ENCODE results near the gene PXT1. TPM values are rescaled to one million over a fixed set of nuclear protein-coding genes. Genes with fewer than 3 reads are reported as not detected.
"Not testable (repeated sequence)": the region's sequence is repeated elsewhere in the genome, so short reads cannot be mapped to it uniquely, and the experiment has no call there.

PXT1 gene
- total and polyA plus RNA-seq, 4 donors = 0.10 to 0.53 (median 0.12) TPM

GRCh38 chr6:36368921-36369865, 73.5 kb downstream of the PXT1 start:
- no peaks in the 10 kb centered on the region for H3K36me3 ChIP-seq (ENCODE audit: control insufficient read depth, insufficient read depth, low read length)
- H3K9me3 ChIP-seq (ENCODE audit: control insufficient read depth, insufficient read depth, low read length) = no peaks in the 10 kb centered on the region
- 75% methylated on average over 12 of the region's 14 CpGs for WGBS (ENCODE audit: insufficient coverage)
- H3K27me3 ChIP-seq (ENCODE audit: control insufficient read depth, insufficient read depth, low read length) = no peaks in the 10 kb centered on the region
- no peaks in the 10 kb centered on the region for H3K4me1 ChIP-seq (ENCODE audit: control insufficient read depth, insufficient read depth, low read length)
- H3K4me3 ChIP-seq (ENCODE audit: low read depth, low read length) = no peak overlapping the region
- DNase-seq (ENCODE audit: low read depth in 4 of 6, low spot score in 6 of 6) = no peak
- H3K27ac ChIP-seq (ENCODE audit: low read depth, low read length) = no peak overlapping the region

GRCh38 chr6:36368421-36368820, 74.2 kb downstream of the PXT1 start:
- 100% methylated on average over 1 of the region's 1 CpG for WGBS (ENCODE audit: insufficient coverage)
- no peaks in the 10 kb centered on the region for H3K27me3 ChIP-seq (ENCODE audit: control insufficient read depth, insufficient read depth, low read length)
- no peak for DNase-seq (ENCODE audit: low read depth in 4 of 6, low spot score in 6 of 6)

GRCh38 chr6:36367743-36368142, 74.9 kb downstream of the PXT1 start:
- no CpG with 5 or more reads among the region's 3 CpGs for WGBS (ENCODE audit: insufficient coverage)
- no peaks in the 10 kb centered on the region for H3K4me1 ChIP-seq (ENCODE audit: control insufficient read depth, insufficient read depth, low read length)

More at GRCh38 chr6:36368421-36368820, 74.2 kb downstream of the PXT1 start:
- Histone ChIP-seq H3K4me1 (ENCODE audit: control insufficient read depth, insufficient read depth, low read length) (no peaks in the 10 kb centered on the region), H3K4me3 (ENCODE audit: low read depth, low read length) (no peak overlapping the region), H3K9me3 (ENCODE audit: control insufficient read depth, insufficient read depth, low read length) (no peaks in the 10 kb centered on the region), H3K36me3 (ENCODE audit: control insufficient read depth, insufficient read depth, low read length) (no peaks in the 10 kb centered on the region), H3K27ac (ENCODE audit: low read depth, low read length) (no peak overlapping the region)

GRCh38 chr6:36364669-36365479, 77.8 kb downstream of the PXT1 start:
- no peak overlapping the region for H3K4me3 ChIP-seq (ENCODE audit: low read depth, low read length)
- no peak overlapping the region for H3K27ac ChIP-seq (ENCODE audit: low read depth, low read length)
- H3K9me3 ChIP-seq (ENCODE audit: control insufficient read depth, insufficient read depth, low read length) = no peaks in the 10 kb centered on the region
- DNase-seq (ENCODE audit: low read depth in 4 of 6, low spot score in 6 of 6) = no peak
- WGBS (ENCODE audit: insufficient coverage) = 93% methylated on average over 12 of the region's 19 CpGs
- H3K4me1 ChIP-seq (ENCODE audit: control insufficient read depth, insufficient read depth, low read length) = peaks cover 6% of the 10 kb centered on the region
- H3K27me3 ChIP-seq (ENCODE audit: control insufficient read depth, insufficient read depth, low read length) = no peaks in the 10 kb centered on the region
- no peaks in the 10 kb centered on the region for H3K36me3 ChIP-seq (ENCODE audit: control insufficient read depth, insufficient read depth, low read length)

More at GRCh38 chr6:36367743-36368142, 74.9 kb downstream of the PXT1 start:
- Histone ChIP-seq H3K36me3 (ENCODE audit: control insufficient read depth, insufficient read depth, low read length) (no peaks in the 10 kb centered on the region), H3K27me3 (ENCODE audit: control insufficient read depth, insufficient read depth, low read length) (no peaks in the 10 kb centered on the region), H3K9me3 (ENCODE audit: control insufficient read depth, insufficient read depth, low read length) (no peaks in the 10 kb centered on the region), H3K4me3 (ENCODE audit: low read depth, low read length) (no peak overlapping the region), H3K27ac (ENCODE audit: low read depth, low read length) (no peak overlapping the region)
- DNase-seq (ENCODE audit: low read depth in 4 of 6, low spot score in 6 of 6) = no peak

- H3K9me3 ChIP-seq (ENCODE audit: control insufficient read depth, insufficient read depth, low read length); H3K36me3 ChIP-seq (ENCODE audit: control insufficient read depth, insufficient read depth, low read length); H3K4me3 ChIP-seq (ENCODE audit: low read depth, low read length); H3K27me3 ChIP-seq (ENCODE audit: control insufficient read depth, insufficient read depth, low read length); DNase-seq (ENCODE audit: low read depth in 4 of 6, low spot score in 6 of 6); H3K27ac ChIP-seq (ENCODE audit: low read depth, low read length); H3K4me1 ChIP-seq (ENCODE audit: control insufficient read depth, insufficient read depth, low read length): not testable (repeated sequence)
- 98% methylated on average over 19 of the region's 34 CpGs for WGBS (ENCODE audit: insufficient coverage)
Measured at GRCh38 chr6:36364061-36364635, 78.5 kb downstream of the PXT1 start.

- not testable (repeated sequence) for H3K27ac ChIP-seq (ENCODE audit: low read depth, low read length); H3K36me3 ChIP-seq (ENCODE audit: control insufficient read depth, insufficient read depth, low read length); H3K9me3 ChIP-seq (ENCODE audit: control insufficient read depth, insufficient read depth, low read length); H3K4me3 ChIP-seq (ENCODE audit: low read depth, low read length); DNase-seq (ENCODE audit: low read depth in 4 of 6, low spot score in 6 of 6); H3K27me3 ChIP-seq (ENCODE audit: control insufficient read depth, insufficient read depth, low read length)
- H3K4me1 ChIP-seq (ENCODE audit: control insufficient read depth, insufficient read depth, low read length) = peaks cover 10% of the 10 kb centered on the region
- 62% methylated on average over 11 of the region's 13 CpGs for WGBS (ENCODE audit: insufficient coverage)
Measured at GRCh38 chr6:36363371-36363752, 79.3 kb downstream of the PXT1 start.

- peaks cover 10% of the 10 kb centered on the region for H3K4me1 ChIP-seq (ENCODE audit: control insufficient read depth, insufficient read depth, low read length)
- WGBS (ENCODE audit: insufficient coverage) = 91% methylated on average over 19 of the region's 25 CpGs
- no peaks in the 10 kb centered on the region for H3K9me3 ChIP-seq (ENCODE audit: control insufficient read depth, insufficient read depth, low read length)
- no peak overlapping the region for H3K4me3 ChIP-seq (ENCODE audit: low read depth, low read length)
- DNase-seq (ENCODE audit: low read depth in 4 of 6, low spot score in 6 of 6) = no peak
- H3K36me3 ChIP-seq (ENCODE audit: control insufficient read depth, insufficient read depth, low read length) = no peaks in the 10 kb centered on the region
- no peak overlapping the region for H3K27ac ChIP-seq (ENCODE audit: low read depth, low read length)
- no peaks in the 10 kb centered on the region for H3K27me3 ChIP-seq (ENCODE audit: control insufficient read depth, insufficient read depth, low read length)
Measured at GRCh38 chr6:36362551-36363370, 79.9 kb downstream of the PXT1 start.

GRCh38 chr6:36361071-36361470, 81.6 kb downstream of the PXT1 start:
- no peaks in the 10 kb centered on the region for H3K27me3 ChIP-seq (ENCODE audit: control insufficient read depth, insufficient read depth, low read length)
- H3K4me1 ChIP-seq (ENCODE audit: control insufficient read depth, insufficient read depth, low read length) = peaks cover 18% of the 10 kb centered on the region
- H3K27ac ChIP-seq (ENCODE audit: low read depth, low read length) = no peak overlapping the region
- no peak for DNase-seq (ENCODE audit: low read depth in 4 of 6, low spot score in 6 of 6)
- no peaks in the 10 kb centered on the region for H3K9me3 ChIP-seq (ENCODE audit: control insufficient read depth, insufficient read depth, low read length)
- H3K4me3 ChIP-seq (ENCODE audit: low read depth, low read length) = no peak overlapping the region
- 91% methylated on average over 8 of the region's 11 CpGs for WGBS (ENCODE audit: insufficient coverage)
- no peaks in the 10 kb centered on the region for H3K36me3 ChIP-seq (ENCODE audit: control insufficient read depth, insufficient read depth, low read length)

Data from spinal cord (tissue), 10 donors.